Endodermal cell (in vitro differentiated cells): Measurements from ENCODE around the gene GNG12. TPM values are rescaled to one million over a fixed set of nuclear protein-coding genes. Genes with fewer than 3 reads are reported as not detected.

Experiments used
- DNase-seq: peaks from one replicate; pipeline ENCODE4 v3.0.0-alpha.2; 2017
- H3K27ac ChIP-seq: 2 replicates; pipeline ENCODE4 v1.5.1; 2013; ENCODE audit warnings: mild to moderate bottlenecking, low read depth, low read length, moderate library complexity
- H3K27me3 ChIP-seq: 2 replicates; pipeline ENCODE4 v1.6.1; 2013; ENCODE audit warnings: mild to moderate bottlenecking, low read length, moderate library complexity; ENCODE audit not compliant: insufficient read depth, control insufficient read depth, poor library complexity, severe bottlenecking
- H3K36me3 ChIP-seq: 2 replicates; pipeline ENCODE4 v1.7.0; 2013; ENCODE audit warnings: mild to moderate bottlenecking, low read length, moderate library complexity; ENCODE audit not compliant: control insufficient read depth, insufficient read depth
- H3K4me1 ChIP-seq: one replicate; pipeline ENCODE4 v1.7.0; 2013; ENCODE audit warnings: low read length; ENCODE audit not compliant: control insufficient read depth, insufficient read depth
- H3K4me3 ChIP-seq: 2 replicates; pipeline ENCODE4 v1.5.1; 2013; ENCODE audit warnings: mild to moderate bottlenecking, low read length, moderate library complexity
- H3K9ac ChIP-seq: 2 replicates; pipeline ENCODE4 v1.6.1; 2013; ENCODE audit warnings: mild to moderate bottlenecking, low read length, moderate library complexity; ENCODE audit not compliant: poor library complexity, severe bottlenecking; ENCODE audit errors: extremely low read depth
- H3K9me3 ChIP-seq: 2 replicates; pipeline ENCODE4 v1.6.1; 2013; ENCODE audit warnings: mild to moderate bottlenecking, low read length, moderate library complexity; ENCODE audit not compliant: control insufficient read depth
- H3K27ac Mint-ChIP-seq: 2 replicates; pipeline ENCODE4 v1.8.0; 2020; ENCODE audit warnings: mixed read lengths
- H3K27me3 Mint-ChIP-seq: 2 replicates; pipeline ENCODE4 v1.8.0; 2021; ENCODE audit warnings: mild to moderate bottlenecking, mixed read lengths; ENCODE audit not compliant: insufficient read depth
- H3K36me3 Mint-ChIP-seq: 2 replicates; pipeline ENCODE4 v1.8.0; 2020; ENCODE audit warnings: low read depth, mixed read lengths
- H3K4me1 Mint-ChIP-seq: 2 replicates; pipeline ENCODE4 v1.8.0; 2020; ENCODE audit warnings: mixed read lengths
- H3K4me3 Mint-ChIP-seq: 2 replicates; pipeline ENCODE4 v1.8.0; 2020; ENCODE audit warnings: mild to moderate bottlenecking, moderate library complexity, mixed read lengths
- H3K9me3 Mint-ChIP-seq: 2 replicates; pipeline ENCODE4 v1.8.0; 2020; ENCODE audit warnings: mild to moderate bottlenecking, mixed read lengths
- CTCF ChIP-seq: fragments of 200-600 bp; sonication (generic); conservative IDR thresholded peaks from 2 replicates; pipeline ENCODE4 v1.5.0; 2021; ENCODE audit warnings: antibody characterized with exemption, mild to moderate bottlenecking
- WGBS, 2 experiments: methylation state at CpG; one replicate each; pipeline versions ENCODE4 v1.1.5 to v1.1.7; 2013; ENCODE audit warnings: missing lambda C conversion rate in 2 of 2, mixed read lengths in 1 of 2; ENCODE audit not compliant: insufficient coverage in 1 of 2, insufficient read length in 1 of 2; 5-methylcytosine and 5-hydroxymethylcytosine counted together
- total RNA-seq, 2 donors: library from RNA; stranded (reverse); fragmentation: NEBNext Ultra II Directional in 1 of 2; extraction: Animal tissue kit (Norgen Biotek cat#: 25700) in 1 of 2; gene quantifications; 2 replicates in 1 of 2; 3 replicates in 1 of 2; pipeline ENCODE4 v1.2.1, GENCODE V29; 2021

GNG12 gene
- total RNA-seq, 2 donors from 2014 or later, result 7.7 to 9.2 TPM

- no peak overlapping the region for H3K4me3 ChIP-seq
- Mint-ChIP-seq H3K4me3 (no peak overlapping the region), H3K27ac (no peak overlapping the region), H3K9me3 (no peaks in the 10 kb centered on the region), H3K27me3 (peaks cover 4% of the 10 kb centered on the region), H3K36me3 (no peaks in the 10 kb centered on the region), H3K4me1 (peaks cover 12% of the 10 kb centered on the region)
- H3K9me3 ChIP-seq, result no peaks in the 10 kb centered on the region
- no peak for TF ChIP-seq CTCF
- no peak overlapping the region for H3K9ac ChIP-seq
- WGBS, 2 experiments, result 86 to 95% methylated on average over 2 of the region's 2 CpGs
- no peak overlapping the region for H3K27ac ChIP-seq
- no peaks in the 10 kb centered on the region for H3K27me3 ChIP-seq
- H3K36me3 ChIP-seq, result no peaks in the 10 kb centered on the region
- no peak for DNase-seq
- peaks cover 4% of the 10 kb centered on the region for H3K4me1 ChIP-seq
These were observed 157.5 kb downstream of the GNG12 start for GRCh38 chr1:67675800-67676199.

- no peak for TF ChIP-seq CTCF
- Mint-ChIP-seq H3K36me3 (no peaks in the 10 kb centered on the region), H3K27me3 (peaks cover 10% of the 10 kb centered on the region), H3K9me3 (no peaks in the 10 kb centered on the region), H3K27ac (no peak overlapping the region), H3K4me3 (no peak overlapping the region), H3K4me1 (peaks cover 12% of the 10 kb centered on the region)
- Histone ChIP-seq H3K27ac (no peak overlapping the region), H3K4me3 (no peak overlapping the region), H3K36me3 (no peaks in the 10 kb centered on the region), H3K27me3 (no peaks in the 10 kb centered on the region), H3K4me1 (peaks cover 4% of the 10 kb centered on the region), H3K9ac (no peak overlapping the region), H3K9me3 (no peaks in the 10 kb centered on the region)
- DNase-seq, result no peak
- 61 to 79% methylated on average over 3 to 4 of the region's 4 CpGs for WGBS, 2 experiments
These were observed 158.8 kb downstream of the GNG12 start for GRCh38 chr1:67674260-67675011.

DNA sequence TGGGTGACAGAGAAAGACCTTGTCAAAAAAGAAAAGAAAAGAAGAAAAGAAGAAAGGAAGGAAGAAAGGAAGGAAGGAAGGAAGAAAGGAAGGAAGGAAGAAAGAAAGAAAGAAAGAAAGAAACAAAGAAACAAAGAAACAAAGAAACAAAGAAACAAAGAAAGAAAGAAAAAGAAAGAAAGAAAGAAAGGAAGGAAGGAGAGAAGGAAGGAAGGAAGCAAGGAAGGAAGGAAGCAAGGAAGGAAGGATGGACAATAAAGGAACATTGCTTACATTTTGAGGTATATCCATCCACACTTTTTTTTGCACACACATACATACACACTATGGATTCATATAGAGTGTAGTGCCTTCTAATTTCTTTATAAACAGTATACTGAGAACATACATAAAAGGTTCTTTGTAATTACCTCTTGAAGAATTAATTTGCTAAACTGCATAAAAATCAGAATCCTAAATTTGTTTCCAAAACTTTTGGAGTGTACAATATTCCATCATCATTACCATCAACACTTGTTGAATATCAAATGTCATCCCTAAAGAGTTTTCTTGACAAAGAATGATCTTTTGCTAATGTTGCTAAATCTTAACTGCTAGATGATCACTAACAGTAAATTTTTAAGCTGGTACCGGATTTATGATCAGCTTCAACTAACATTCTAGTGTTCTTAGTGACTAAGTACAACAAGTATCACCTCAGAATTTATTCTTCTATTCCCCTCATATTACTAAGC lies 159.6 kb downstream of the GNG12 start:
- no peak overlapping the region for H3K4me3 ChIP-seq
- no peaks in the 10 kb centered on the region for H3K27me3 ChIP-seq
- no peaks in the 10 kb centered on the region for H3K9me3 ChIP-seq
- peaks cover 4% of the 10 kb centered on the region for H3K4me1 ChIP-seq
- Mint-ChIP-seq H3K4me3 (no peak overlapping the region), H3K27me3 (peaks cover 10% of the 10 kb centered on the region), H3K36me3 (no peaks in the 10 kb centered on the region), H3K9me3 (no peaks in the 10 kb centered on the region), H3K27ac (no peak overlapping the region), H3K4me1 (peaks cover 12% of the 10 kb centered on the region)
- no peak for TF ChIP-seq CTCF
- no peaks in the 10 kb centered on the region for H3K36me3 ChIP-seq
- 97 to 100% methylated on average over 1 of the region's 1 CpG for WGBS, 2 experiments
- DNase-seq, result no peak
- no peak overlapping the region for H3K27ac ChIP-seq
- no peak overlapping the region for H3K9ac ChIP-seq
